Activated T-helper 17 cell treated with anti-CD3 and anti-CD28 coated beads, Interleukin-2, amount 50 U/mL, for 72 hours (primary cell): ENCODE results near the gene ANKRD66. TPM values are rescaled to one million over a fixed set of nuclear protein-coding genes. Genes with fewer than 3 reads are reported as not detected.
A peak's percentile ranks its signal among the peaks of the same experiment; 100 is the strongest.

ENCODE experiments used
- ATAC-seq: fragments of 150-1000 bp; cut with Tn5 transposase; replicated peaks from 2 replicates; pipeline ENCODE4 v1.10.0; 2021; ENCODE audit warnings: mild to moderate bottlenecking, moderate library complexity
- H3K27ac Mint-ChIP-seq: one replicate; pipeline ENCODE4 v1.8.0; 2022; ENCODE audit warnings: mixed read lengths
- H3K27me3 Mint-ChIP-seq: one replicate; pipeline ENCODE4 v1.8.0; 2022; ENCODE audit warnings: mixed read lengths
- H3K36me3 Mint-ChIP-seq: one replicate; pipeline ENCODE4 v1.8.0; 2022; ENCODE audit warnings: low read depth, mild to moderate bottlenecking, mixed read lengths
- H3K4me1 Mint-ChIP-seq: one replicate; pipeline ENCODE4 v1.8.0; 2022; ENCODE audit warnings: mixed read lengths
- H3K4me3 Mint-ChIP-seq: one replicate; pipeline ENCODE4 v1.8.0; 2022; ENCODE audit warnings: mild to moderate bottlenecking, mixed read lengths
- H3K9me3 Mint-ChIP-seq: one replicate; pipeline ENCODE4 v1.8.0; 2022; ENCODE audit warnings: mixed read lengths
- total RNA-seq, 2 donors: library from RNA; stranded (reverse); gene quantifications; one replicate each; pipeline ENCODE4 v1.2.3, GENCODE V29; 2022

ANKRD66 gene
- total RNA-seq = not detected

DNA sequence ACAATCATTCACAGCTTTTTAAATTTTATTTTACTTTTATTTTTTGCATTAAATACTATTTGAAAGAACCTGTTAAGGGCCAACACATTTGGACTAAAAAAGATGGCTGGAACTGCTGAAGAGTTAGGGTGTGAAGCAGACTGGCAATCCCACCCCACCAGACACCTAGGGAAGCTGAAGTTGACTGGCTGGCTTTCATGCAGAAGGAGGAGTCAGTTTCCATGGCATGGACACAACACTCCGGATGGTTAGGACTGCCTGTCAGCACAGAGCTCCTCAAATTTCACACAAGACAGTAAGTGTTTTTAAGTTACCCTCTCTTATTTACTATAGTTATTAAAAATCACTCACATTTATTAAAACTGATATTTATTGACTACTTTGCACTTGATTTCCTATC, at the start of gene ANKRD66:
TSS of gene ANKRD66 (plus strand) at position 238 of the 400 bp plus-strand sequence. CDS start 5,016 bp downstream, outside the sequence.
- Mint-ChIP-seq H3K27me3 (peaks cover 17% of the 10 kb centered on the region), H3K4me1 (no peaks in the 10 kb centered on the region), H3K27ac (no peak within 1 kb of the TSS), H3K9me3 (no peaks in the 10 kb centered on the region), H3K4me3 (no peak within 1 kb of the TSS), H3K36me3 (no peaks in the 10 kb centered on the region)
- ATAC-seq = no peak

DNA sequence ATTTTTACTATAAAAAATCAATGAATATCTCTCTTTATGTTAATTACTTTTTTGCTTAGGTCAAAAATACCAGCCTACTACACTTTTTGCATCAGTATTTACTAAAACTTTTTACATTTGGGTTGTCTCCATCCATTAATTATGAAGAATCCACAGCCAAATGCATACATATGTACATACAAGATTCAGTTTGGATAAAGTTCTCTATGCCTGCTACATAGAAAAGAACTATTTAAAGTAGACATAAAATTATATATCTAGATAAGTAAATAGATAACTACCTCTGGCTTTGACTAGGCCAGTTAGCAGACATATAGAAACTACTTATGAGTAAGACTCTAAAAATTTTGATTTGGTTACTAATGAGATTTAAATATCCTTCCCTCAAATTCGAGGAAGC, 46.8 kb upstream of the ANKRD66 start:
- no peak overlapping the region for H3K27ac Mint-ChIP-seq
- H3K36me3 Mint-ChIP-seq = no peaks in the 10 kb centered on the region
- H3K9me3 Mint-ChIP-seq = no peaks in the 10 kb centered on the region
- H3K4me1 Mint-ChIP-seq = no peaks in the 10 kb centered on the region
- no peak overlapping the region for H3K4me3 Mint-ChIP-seq
- ATAC-seq = no peak
- H3K27me3 Mint-ChIP-seq = peaks cover 34% of the 10 kb centered on the region

DNA sequence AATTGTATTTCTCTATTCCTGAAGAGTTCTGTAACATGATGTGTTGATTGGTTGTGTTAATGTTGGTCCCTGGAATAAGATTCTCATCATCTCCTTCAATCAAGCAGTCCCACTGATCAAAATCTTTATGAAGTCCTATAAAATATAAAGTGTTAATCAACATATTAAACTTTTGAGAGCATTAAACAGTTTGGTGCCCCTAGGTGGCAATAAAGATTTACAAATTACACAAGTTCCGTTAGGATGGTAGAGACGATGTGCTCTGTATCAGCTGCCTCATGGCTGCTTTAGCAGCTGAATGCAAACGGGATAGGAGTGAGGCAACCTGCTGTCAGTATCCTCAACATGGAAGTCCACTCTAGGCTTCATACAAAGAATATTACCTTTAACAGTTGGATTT, 42.2 kb upstream of the ANKRD66 start:
- H3K27ac Mint-ChIP-seq = no peak overlapping the region
- ATAC-seq = peak; percentile 35
- no peak overlapping the region for H3K4me3 Mint-ChIP-seq
- H3K4me1 Mint-ChIP-seq = no peaks in the 10 kb centered on the region
- no peaks in the 10 kb centered on the region for H3K36me3 Mint-ChIP-seq
- H3K9me3 Mint-ChIP-seq = no peaks in the 10 kb centered on the region
- H3K27me3 Mint-ChIP-seq = peaks cover 29% of the 10 kb centered on the region

DNA sequence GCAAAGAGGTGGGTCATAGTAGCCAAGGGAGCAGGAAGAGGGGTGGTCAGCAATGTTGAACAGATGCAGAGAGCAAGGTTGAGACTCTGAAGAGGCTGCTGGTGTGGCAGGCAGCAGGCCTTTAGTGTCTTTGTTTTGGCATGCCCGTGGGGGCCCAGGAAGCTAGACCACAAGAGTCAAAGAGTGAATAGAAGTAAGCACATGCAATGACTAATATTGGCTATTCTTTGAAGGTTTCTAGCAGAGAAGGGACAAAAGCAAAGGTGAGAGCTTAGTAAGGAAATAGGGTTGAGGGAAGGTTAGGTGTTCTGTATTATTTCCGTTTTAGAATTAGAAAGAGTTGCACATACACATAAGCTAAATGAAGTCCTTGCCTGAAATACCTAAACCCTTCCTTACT, 40.3 kb upstream of the ANKRD66 start:
- no peaks in the 10 kb centered on the region for H3K4me1 Mint-ChIP-seq
- ATAC-seq = peak; percentile 24
- no peaks in the 10 kb centered on the region for H3K9me3 Mint-ChIP-seq
- no peak overlapping the region for H3K4me3 Mint-ChIP-seq
- no peak overlapping the region for H3K27ac Mint-ChIP-seq
- no peaks in the 10 kb centered on the region for H3K36me3 Mint-ChIP-seq
- peaks cover 38% of the 10 kb centered on the region for H3K27me3 Mint-ChIP-seq

DNA sequence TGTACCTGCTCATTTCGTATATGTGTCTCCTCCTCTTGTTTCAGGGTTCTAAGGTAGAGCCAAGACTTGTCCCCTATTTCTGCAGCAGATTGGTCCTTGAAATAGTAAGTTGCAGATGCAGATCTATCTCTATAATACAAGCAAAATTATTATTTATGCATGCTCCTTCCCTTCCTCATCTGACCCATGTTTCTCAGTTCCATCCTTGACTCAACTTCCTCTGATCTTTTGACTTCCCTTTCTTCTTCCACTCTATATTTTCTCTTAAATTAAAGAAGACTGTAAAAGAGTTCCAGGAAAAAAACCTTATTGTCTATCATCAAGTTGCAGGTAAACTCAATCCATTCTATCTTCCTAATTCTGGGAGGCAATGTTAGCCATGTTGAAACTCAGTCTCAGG, 35.2 kb upstream of the ANKRD66 start:
- peaks cover 24% of the 10 kb centered on the region for H3K27me3 Mint-ChIP-seq
- H3K4me3 Mint-ChIP-seq = no peak overlapping the region
- no peaks in the 10 kb centered on the region for H3K4me1 Mint-ChIP-seq
- no peaks in the 10 kb centered on the region for H3K36me3 Mint-ChIP-seq
- ATAC-seq = no peak
- H3K27ac Mint-ChIP-seq = no peak overlapping the region
- no peaks in the 10 kb centered on the region for H3K9me3 Mint-ChIP-seq

DNA sequence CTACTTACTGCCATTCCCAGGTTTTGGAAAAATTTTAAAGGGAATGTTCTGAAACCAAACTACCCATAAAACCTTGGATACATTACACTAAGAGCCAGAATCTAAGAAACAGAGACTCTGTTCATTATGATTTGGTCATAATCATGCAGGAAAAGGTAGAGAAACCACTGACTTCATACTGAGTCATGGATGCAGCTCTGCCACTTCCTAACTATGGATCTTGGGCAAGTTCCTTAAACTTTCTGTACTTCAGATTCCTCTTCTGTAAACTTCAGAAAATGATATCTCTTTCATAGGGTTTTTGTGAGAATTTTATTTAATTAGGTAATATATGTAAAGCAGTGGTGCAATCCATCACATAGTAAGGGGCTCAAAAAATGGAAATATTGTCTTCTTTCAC, 31.6 kb upstream of the ANKRD66 start:
- ATAC-seq = no peak
- Mint-ChIP-seq H3K27ac (no peak overlapping the region), H3K4me1 (peaks cover 5% of the 10 kb centered on the region), H3K27me3 (peaks cover 25% of the 10 kb centered on the region), H3K4me3 (no peak overlapping the region), H3K9me3 (no peaks in the 10 kb centered on the region), H3K36me3 (no peaks in the 10 kb centered on the region)

DNA sequence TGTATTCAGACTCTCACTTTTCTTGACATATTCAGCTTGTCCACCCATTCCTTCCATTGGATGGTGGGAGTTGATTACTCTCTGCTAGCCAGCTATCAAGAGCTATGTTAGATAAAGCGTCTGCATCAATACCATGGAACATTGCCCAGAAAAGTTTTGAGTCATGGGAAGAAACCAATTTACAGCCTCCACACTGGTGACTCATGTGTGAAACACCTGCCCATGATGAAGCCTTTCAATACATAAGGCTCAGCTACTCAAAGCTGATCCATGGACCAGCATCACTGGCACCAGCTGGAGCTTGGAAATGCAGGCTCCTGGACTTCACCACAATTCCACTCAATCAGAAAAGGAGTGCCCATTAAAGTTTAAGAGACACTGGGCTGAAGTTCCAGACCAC, 27.6 kb upstream of the ANKRD66 start:
- Mint-ChIP-seq H3K4me1 (peaks cover 5% of the 10 kb centered on the region), H3K9me3 (no peaks in the 10 kb centered on the region), H3K27ac (no peak overlapping the region), H3K36me3 (no peaks in the 10 kb centered on the region), H3K27me3 (peaks cover 31% of the 10 kb centered on the region), H3K4me3 (no peak overlapping the region)
- peak; percentile 89 for ATAC-seq

DNA sequence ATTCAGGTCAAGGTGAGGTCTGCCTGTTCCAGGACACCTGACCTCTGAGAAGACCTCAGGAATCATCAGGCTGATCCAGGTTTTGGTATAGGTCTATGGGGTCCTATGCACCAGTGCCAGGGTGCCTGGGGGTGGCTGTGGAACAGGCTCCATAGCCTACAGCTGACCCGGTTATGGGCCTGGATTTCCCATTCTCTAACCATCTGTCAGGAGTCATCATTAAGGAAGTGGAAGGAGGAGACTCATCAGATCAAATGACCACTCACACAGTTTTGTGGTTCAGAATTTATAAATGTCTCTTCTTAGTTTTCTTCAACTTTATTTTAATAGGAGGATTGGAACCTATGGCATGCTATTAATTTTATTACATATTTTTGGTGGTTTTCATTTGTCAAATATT, 26.3 kb upstream of the ANKRD66 start:
- ATAC-seq = no peak
- no peaks in the 10 kb centered on the region for H3K36me3 Mint-ChIP-seq
- H3K27me3 Mint-ChIP-seq = peaks cover 40% of the 10 kb centered on the region
- no peaks in the 10 kb centered on the region for H3K9me3 Mint-ChIP-seq
- H3K4me1 Mint-ChIP-seq = peaks cover 5% of the 10 kb centered on the region
- no peak overlapping the region for H3K27ac Mint-ChIP-seq
- no peak overlapping the region for H3K4me3 Mint-ChIP-seq

DNA sequence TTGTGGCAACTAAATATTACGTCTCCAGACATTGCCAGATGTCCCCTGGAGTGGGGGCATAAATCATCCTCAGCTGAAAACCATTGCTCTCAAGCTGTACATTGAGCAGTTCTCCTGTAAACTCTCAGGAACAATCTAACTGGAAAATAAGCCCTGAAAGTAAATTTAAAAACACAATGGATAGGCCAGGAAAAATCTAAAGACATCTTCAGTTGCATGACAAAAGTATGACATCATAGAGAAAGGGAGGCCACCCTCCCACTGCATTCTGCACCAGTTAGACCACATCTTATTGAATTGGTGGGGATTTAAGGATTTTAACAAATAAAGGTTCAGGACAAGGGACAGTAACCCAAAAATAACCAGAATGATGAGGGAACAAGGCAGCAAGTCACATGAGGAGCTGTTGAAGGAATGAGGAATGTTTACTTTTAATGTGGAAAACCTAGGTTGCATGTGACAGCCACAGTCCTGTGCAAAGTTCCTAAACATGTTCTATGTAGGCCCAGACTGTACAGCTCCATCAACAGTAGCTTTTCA, 16.9 kb upstream of the ANKRD66 start:
- no peaks in the 10 kb centered on the region for H3K4me1 Mint-ChIP-seq
- no peak overlapping the region for H3K4me3 Mint-ChIP-seq
- H3K27me3 Mint-ChIP-seq = peaks cover 55% of the 10 kb centered on the region

DNA sequence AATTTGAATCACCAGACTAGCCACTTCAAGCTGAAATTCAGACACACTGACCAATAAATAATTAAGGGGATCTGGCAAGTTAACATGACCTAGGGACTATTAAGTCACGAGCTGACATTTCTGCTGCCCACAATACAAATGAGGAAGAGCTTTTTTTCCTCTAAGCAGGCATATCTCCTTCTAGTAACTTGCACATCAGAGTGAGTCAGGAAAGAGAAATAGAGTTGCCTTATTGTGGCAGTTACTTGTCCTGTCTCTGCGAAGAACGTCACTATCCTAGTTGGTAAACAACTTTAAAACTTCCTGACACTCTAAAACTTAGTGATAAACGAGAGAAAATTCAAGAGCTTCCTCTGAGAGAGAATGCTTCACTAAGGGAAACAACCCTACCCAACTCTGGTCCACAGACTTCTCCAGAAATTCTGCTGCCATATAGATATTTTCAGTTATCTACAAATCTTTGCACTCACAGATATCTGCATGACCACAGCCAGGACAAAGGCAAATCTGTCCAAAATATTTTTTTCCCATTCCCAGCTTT, 15.7 kb upstream of the ANKRD66 start:
- H3K27ac Mint-ChIP-seq = no peak overlapping the region
- no peaks in the 10 kb centered on the region for H3K9me3 Mint-ChIP-seq
- H3K36me3 Mint-ChIP-seq = no peaks in the 10 kb centered on the region
- no peaks in the 10 kb centered on the region for H3K4me1 Mint-ChIP-seq
- no peak overlapping the region for H3K4me3 Mint-ChIP-seq
- H3K27me3 Mint-ChIP-seq = peaks cover 60% of the 10 kb centered on the region
- no peak for ATAC-seq

More for the DNA sequence above, 16.9 kb upstream of the ANKRD66 start:
- Mint-ChIP-seq H3K36me3 (no peaks in the 10 kb centered on the region), H3K27ac (no peak overlapping the region), H3K9me3 (no peaks in the 10 kb centered on the region)
- ATAC-seq = no peak

DNA sequence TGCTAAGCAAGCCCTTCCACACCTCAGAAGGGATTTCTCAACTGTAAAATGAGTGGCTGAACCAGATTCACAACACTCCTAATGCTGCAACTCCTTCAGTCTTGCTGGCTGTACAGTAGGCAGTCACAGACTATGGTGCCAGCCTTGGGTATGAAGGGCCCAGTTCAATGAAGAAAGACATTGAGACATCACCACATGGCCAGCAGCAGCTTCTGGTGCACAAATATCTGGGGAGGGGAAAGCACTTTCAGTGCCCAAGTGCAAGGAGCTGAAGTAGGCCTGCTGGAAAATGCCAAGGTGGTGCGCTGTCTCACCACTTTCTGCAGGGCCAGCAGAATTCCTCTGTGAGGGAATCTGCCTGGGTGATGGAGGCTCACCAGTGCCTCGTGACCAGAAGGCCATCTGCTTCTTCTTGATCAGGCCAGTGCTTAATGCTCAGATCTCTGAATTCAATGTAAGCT, 13.4 kb upstream of the ANKRD66 start:
- Mint-ChIP-seq H3K36me3 (no peaks in the 10 kb centered on the region), H3K27ac (no peak overlapping the region), H3K4me1 (no peaks in the 10 kb centered on the region), H3K4me3 (no peak overlapping the region), H3K27me3 (peaks cover 73% of the 10 kb centered on the region), H3K9me3 (no peaks in the 10 kb centered on the region)
- ATAC-seq = no peak

DNA sequence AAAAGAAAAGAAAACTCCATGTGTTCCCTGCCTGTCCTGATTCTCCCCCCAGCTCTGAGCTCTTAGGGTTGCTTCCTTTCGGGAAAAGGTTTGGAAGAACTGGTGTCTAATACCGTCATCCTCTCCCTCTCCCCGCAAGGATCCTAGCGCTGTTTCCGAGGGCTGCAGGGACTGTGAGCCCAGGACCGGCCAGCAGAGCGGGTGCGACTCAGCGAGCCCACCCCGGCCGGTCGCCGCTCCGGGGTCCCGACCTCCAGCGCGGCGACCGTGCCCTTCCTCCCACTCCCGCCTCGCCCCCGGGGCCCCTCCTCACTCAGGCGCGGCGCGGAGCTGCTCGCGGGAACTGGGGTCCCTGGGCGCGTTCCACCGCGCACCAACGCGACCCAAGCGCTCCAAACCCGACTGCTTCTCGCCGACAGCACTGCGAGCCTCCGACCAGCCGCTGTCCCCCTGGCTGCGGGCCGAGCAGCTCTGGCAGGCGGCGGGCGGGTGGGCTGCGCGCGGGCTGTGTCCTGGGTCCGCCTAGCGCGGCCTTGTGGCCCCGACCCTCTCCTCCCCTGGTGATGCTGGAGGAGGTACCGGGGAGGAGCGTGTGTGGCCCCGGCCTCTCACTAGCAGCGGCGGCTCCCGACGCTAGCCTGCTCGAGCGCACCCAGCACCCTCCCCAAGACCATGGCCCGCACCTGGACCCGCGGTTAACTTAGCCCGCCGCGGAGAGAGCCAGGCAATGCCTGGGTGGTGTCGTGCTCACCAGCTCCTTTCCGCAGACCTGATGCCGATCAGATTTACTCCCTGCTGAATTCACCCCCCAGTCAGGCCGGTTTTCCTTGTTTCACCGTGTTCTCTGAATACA, 11.6 kb upstream of the ANKRD66 start, which contains the start of gene PLA2G7:
TSS of gene PLA2G7 (minus strand) at position 509 of the 853 bp plus-strand sequence. CDS start 12,484 bp downstream, outside the sequence.
- H3K27me3 Mint-ChIP-seq = peaks cover 70% of the 10 kb centered on the region
- H3K36me3 Mint-ChIP-seq = no peaks in the 10 kb centered on the region
- no peak within 1 kb of the TSS for H3K27ac Mint-ChIP-seq
- no peaks in the 10 kb centered on the region for H3K9me3 Mint-ChIP-seq
- no peak for ATAC-seq
- H3K4me3 Mint-ChIP-seq = peak within 1 kb of the TSS; percentile 22
- H3K4me1 Mint-ChIP-seq = no peaks in the 10 kb centered on the region

DNA sequence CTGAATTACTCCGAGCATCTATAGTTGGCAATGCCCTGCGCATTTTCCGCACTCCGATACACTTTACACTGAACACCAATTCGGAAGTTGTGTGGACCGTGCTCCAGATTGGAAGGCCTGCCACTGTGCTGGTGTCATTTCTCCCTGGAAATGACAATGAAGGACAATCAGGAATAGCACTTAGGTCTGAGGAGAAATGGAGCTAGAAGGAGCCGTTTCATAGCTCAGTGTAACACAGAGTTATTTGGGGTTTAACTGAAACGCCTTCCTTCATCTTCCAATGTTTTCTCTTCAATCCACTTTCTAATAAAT, 11.1 kb upstream of the ANKRD66 start:
- Mint-ChIP-seq H3K9me3 (no peaks in the 10 kb centered on the region), H3K27ac (no peak overlapping the region), H3K36me3 (no peaks in the 10 kb centered on the region), H3K4me1 (no peaks in the 10 kb centered on the region), H3K27me3 (peaks cover 67% of the 10 kb centered on the region), H3K4me3 (no peak overlapping the region)
- ATAC-seq = no peak

DNA sequence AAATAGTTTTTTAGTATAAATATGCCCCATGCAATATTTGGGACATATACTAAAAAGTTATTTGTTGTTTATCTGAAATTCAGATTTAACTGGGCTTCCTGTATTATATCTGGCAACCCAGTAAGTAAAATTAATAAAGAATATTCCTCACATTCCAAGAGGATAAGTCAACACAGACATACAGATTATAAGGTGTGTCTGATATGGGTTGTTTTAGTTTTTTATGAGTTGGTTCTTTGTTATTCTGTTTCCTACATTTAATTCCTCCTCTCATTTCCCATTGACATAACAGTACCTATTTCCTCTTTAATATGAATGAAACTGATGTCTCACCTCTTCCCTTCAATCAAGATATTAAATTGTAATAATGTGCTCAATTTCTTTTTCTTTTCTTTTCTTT, 9.8 kb upstream of the ANKRD66 start:
- Mint-ChIP-seq H3K4me1 (no peaks in the 10 kb centered on the region), H3K9me3 (no peaks in the 10 kb centered on the region), H3K36me3 (no peaks in the 10 kb centered on the region), H3K27ac (no peak overlapping the region), H3K4me3 (no peak overlapping the region), H3K27me3 (peaks cover 58% of the 10 kb centered on the region)
- no peak for ATAC-seq

DNA sequence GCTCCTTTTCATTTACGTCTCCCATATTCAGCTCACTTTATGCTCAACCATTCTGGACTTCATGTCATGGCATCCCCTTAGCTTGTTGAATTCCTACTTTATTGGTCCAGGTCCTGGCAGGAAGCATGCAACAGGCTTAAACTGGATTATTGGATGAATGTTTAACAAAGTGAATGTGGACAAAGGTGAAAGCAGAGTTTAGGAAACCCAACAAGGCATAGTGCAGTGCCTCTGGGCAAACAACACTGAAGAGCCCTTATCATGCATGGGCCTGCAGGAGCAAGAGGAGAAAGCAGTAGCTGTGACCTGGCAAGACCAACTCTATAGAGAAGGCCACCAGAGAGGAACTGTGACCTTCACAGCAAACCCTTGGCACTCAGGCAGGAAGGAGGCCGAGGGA, 5.3 kb upstream of the ANKRD66 start:
- ATAC-seq = no peak
- peaks cover 35% of the 10 kb centered on the region for H3K27me3 Mint-ChIP-seq
- H3K4me3 Mint-ChIP-seq = no peak overlapping the region
- no peaks in the 10 kb centered on the region for H3K4me1 Mint-ChIP-seq
- no peak overlapping the region for H3K27ac Mint-ChIP-seq
- H3K36me3 Mint-ChIP-seq = no peaks in the 10 kb centered on the region
- no peaks in the 10 kb centered on the region for H3K9me3 Mint-ChIP-seq
